ENCODE measurements around the gene CPED1.

Gene CPED1

GRCh38 chr7:121126801-121127534 lies 138.5 kb downstream of the CPED1 start:
- no peak overlapping the region for H3K4me3 ChIP-seq (ENCODE audit: low read length)
- TF ChIP-seq CTCF (conservative IDR thresholded peaks at IDR 0.05; ENCODE audit: low read length): peak; percentile 42
- peak; percentile 38 for DNase-seq (ENCODE audit: low read depth)

GRCh38 chr7:121132940-121133339 lies 144.4 kb downstream of the CPED1 start:
- no peak for DNase-seq (ENCODE audit: low read depth)
- H3K4me3 ChIP-seq (ENCODE audit: low read length): no peak overlapping the region
- no peak for TF ChIP-seq CTCF (conservative IDR thresholded peaks at IDR 0.05; ENCODE audit: low read length)

GRCh38 chr7:121133444-121133843 lies 144.9 kb downstream of the CPED1 start:
- no peak for DNase-seq (ENCODE audit: low read depth)
- no peak for TF ChIP-seq CTCF (conservative IDR thresholded peaks at IDR 0.05; ENCODE audit: low read length)

GRCh38 chr7:121137580-121137979 lies 149.1 kb downstream of the CPED1 start:
- H3K4me3 ChIP-seq (ENCODE audit: low read length): no peak overlapping the region
- DNase-seq (ENCODE audit: low read depth): no peak
- no peak for TF ChIP-seq CTCF (conservative IDR thresholded peaks at IDR 0.05; ENCODE audit: low read length)

More at GRCh38 chr7:121133444-121133843, 144.9 kb downstream of the CPED1 start:
- no peak overlapping the region for H3K4me3 ChIP-seq (ENCODE audit: low read length)

- TF ChIP-seq CTCF (conservative IDR thresholded peaks at IDR 0.05; ENCODE audit: low read length): no peak
- peak overlapping the region; percentile 1; the same call in 1 of the 2 replicates for H3K4me3 ChIP-seq (ENCODE audit: low read length)
- peak; percentile 51 for DNase-seq (ENCODE audit: low read depth)
Observed at GRCh38 chr7:121138262-121138933, 149.9 kb downstream of the CPED1 start.

GRCh38 chr7:121139427-121139826 lies 150.9 kb downstream of the CPED1 start:
- no peak overlapping the region for H3K4me3 ChIP-seq (ENCODE audit: low read length)
- peak; percentile 57 for DNase-seq (ENCODE audit: low read depth)
- TF ChIP-seq CTCF (conservative IDR thresholded peaks at IDR 0.05; ENCODE audit: low read length): no peak

- no peak overlapping the region for H3K4me3 ChIP-seq (ENCODE audit: low read length)
- DNase-seq (ENCODE audit: low read depth): no peak
- no peak for TF ChIP-seq CTCF (conservative IDR thresholded peaks at IDR 0.05; ENCODE audit: low read length)
Observed at GRCh38 chr7:121140790-121141189, 152.3 kb downstream of the CPED1 start.

All from AG10803 (cell line).